Stimulated activated CD4-positive, alpha-beta T cell treated with anti-CD3 and anti-CD28 coated beads, Interleukin-4, amount 100 ng/mL, for 4 hours (primary cell): ENCODE results near the gene SRA1.
A peak's percentile ranks its signal among the peaks of the same experiment; 100 is the strongest.
"Not testable (repeated sequence)": the region's sequence is repeated elsewhere in the genome, so short reads cannot be mapped to it uniquely, and the experiment has no call there.

Source experiments
- DNase-seq, 2 experiments: peaks; one replicate each; pipeline ENCODE4 v3.0.0-alpha.2; 2020

The SRA1 gene

GRCh38 chr5:140557136-140557805 is at the start of gene SRA1:
TSS of gene SRA1 (minus strand) at chr5:140557473. CDS start at chr5:140557452, 21 bp downstream.
- DNase-seq, result peak; percentile 77 to 83

GRCh38 chr5:140607031-140607430 is 49.8 kb upstream of the SRA1 start:
- DNase-seq, result no peak

- DNase-seq, result no peak
Observed at GRCh38 chr5:140605879-140606278, 48.6 kb upstream of the SRA1 start.

GRCh38 chr5:140603734-140604133 is 46.5 kb upstream of the SRA1 start:
- DNase-seq, result no peak

GRCh38 chr5:140603446-140603698 is 46.1 kb upstream of the SRA1 start:
- not testable (repeated sequence) for DNase-seq

- no peak for DNase-seq
Observed at GRCh38 chr5:140602147-140602546, 44.9 kb upstream of the SRA1 start.

- no peak for DNase-seq
Observed at GRCh38 chr5:140600096-140600495, 42.8 kb upstream of the SRA1 start.

GRCh38 chr5:140598836-140599235 is 41.6 kb upstream of the SRA1 start:
- DNase-seq, result no peak

GRCh38 chr5:140596321-140596741 is 39.1 kb upstream of the SRA1 start:
- no peak for DNase-seq

GRCh38 chr5:140595538-140596300 is 38.4 kb upstream of the SRA1 start:
- no peak for DNase-seq

- DNase-seq, result no peak
Observed at GRCh38 chr5:140594169-140594568, 36.9 kb upstream of the SRA1 start.

GRCh38 chr5:140593070-140593469 is 35.8 kb upstream of the SRA1 start:
- DNase-seq, result not testable (repeated sequence)

- no peak for DNase-seq
Observed at GRCh38 chr5:140591747-140592372, 34.6 kb upstream of the SRA1 start.

- no peak for DNase-seq
Observed at GRCh38 chr5:140590861-140591260, 33.6 kb upstream of the SRA1 start.

GRCh38 chr5:140588311-140589070 is 31.2 kb upstream of the SRA1 start:
- DNase-seq, result no peak

- no peak for DNase-seq
Observed at GRCh38 chr5:140587495-140587894, 30.2 kb upstream of the SRA1 start.

- not testable (repeated sequence) for DNase-seq
Observed at GRCh38 chr5:140579188-140579747, 22.0 kb upstream of the SRA1 start.

- no peak for DNase-seq
Observed at GRCh38 chr5:140576776-140577201, 19.5 kb upstream of the SRA1 start.

GRCh38 chr5:140575309-140575708 is 18.0 kb upstream of the SRA1 start:
- DNase-seq, result no peak

- no peak for DNase-seq
Observed at GRCh38 chr5:140574165-140574564, 16.9 kb upstream of the SRA1 start.

- DNase-seq, result no peak
Observed at GRCh38 chr5:140573683-140574082, 16.4 kb upstream of the SRA1 start.

GRCh38 chr5:140571105-140571504 is 13.8 kb upstream of the SRA1 start:
- DNase-seq, result no peak

- no peak for DNase-seq
Observed at GRCh38 chr5:140570488-140570887, 13.2 kb upstream of the SRA1 start.
